LNCaP clone FGC (cell line): Measurements from ENCODE around the gene VPS35.
A peak's percentile ranks its signal among the peaks of the same experiment; 100 is the strongest.
"Not testable (repeated sequence)": the region's sequence is repeated elsewhere in the genome, so short reads cannot be mapped to it uniquely, and the experiment has no call there.

Source experiments
- DNase-seq: peaks from one replicate; pipeline ENCODE4 v3.0.0-alpha.2; 2011; ENCODE audit warnings: low read depth
- H3K4me3 ChIP-seq: 2 replicates; pipeline ENCODE4 v1.5.1; 2011; ENCODE audit warnings: mild to moderate bottlenecking, low read depth, low read length, control low read depth
- CTCF ChIP-seq: IDR thresholded peaks from 2 replicates; pipeline ENCODE4 v1.5.1; 2012; ENCODE audit warnings: mild to moderate bottlenecking; ENCODE audit not compliant: control insufficient read depth, insufficient read depth; ENCODE audit errors: extremely low read depth

Gene VPS35

DNA sequence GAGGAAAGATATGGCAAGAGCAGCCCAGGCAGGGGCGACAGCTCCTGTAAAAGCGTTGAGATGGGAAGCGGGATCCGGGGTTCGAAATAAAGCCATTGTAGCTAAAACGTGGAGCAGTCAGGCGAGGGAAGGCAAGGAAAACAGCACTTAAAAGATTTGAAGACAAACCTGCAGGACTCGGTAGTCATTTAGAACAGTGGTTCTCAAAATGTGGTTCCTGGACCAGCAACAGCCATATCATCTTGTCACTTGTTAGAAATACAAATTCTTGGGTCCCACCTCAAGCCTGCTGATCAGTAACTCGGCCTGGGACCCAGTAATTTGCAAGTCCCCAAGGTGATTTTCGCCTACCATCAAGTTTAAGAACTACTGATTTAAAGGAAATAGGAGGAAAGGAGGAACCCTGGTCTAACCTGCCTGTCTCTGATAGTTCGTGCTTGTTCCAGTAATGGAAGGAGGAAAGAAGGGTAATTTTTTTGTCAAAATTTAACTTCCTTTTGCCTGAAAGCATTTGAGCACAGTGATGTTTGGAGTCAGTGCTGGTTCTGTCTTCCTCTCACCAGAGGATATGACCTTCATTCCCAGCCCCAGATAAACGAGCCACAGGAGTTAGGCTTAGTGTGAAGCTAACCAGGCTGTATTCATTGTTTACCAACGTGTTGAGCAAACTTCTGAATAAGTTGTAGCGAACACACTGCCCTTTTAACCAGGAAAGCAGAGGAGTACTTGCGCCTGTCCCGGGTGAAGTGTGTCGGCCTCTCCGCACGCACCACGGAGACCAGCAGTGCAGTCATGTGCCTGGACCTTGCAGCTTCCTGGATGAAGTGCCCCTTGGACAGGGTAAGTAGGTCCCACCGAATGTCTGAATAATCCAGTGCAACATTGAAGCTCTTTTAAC lies 1.6 kb upstream of the VPS35 start:
- H3K4me3 ChIP-seq = peak overlapping the region; percentile 97
- no peak for TF ChIP-seq CTCF
- no peak for DNase-seq

DNA sequence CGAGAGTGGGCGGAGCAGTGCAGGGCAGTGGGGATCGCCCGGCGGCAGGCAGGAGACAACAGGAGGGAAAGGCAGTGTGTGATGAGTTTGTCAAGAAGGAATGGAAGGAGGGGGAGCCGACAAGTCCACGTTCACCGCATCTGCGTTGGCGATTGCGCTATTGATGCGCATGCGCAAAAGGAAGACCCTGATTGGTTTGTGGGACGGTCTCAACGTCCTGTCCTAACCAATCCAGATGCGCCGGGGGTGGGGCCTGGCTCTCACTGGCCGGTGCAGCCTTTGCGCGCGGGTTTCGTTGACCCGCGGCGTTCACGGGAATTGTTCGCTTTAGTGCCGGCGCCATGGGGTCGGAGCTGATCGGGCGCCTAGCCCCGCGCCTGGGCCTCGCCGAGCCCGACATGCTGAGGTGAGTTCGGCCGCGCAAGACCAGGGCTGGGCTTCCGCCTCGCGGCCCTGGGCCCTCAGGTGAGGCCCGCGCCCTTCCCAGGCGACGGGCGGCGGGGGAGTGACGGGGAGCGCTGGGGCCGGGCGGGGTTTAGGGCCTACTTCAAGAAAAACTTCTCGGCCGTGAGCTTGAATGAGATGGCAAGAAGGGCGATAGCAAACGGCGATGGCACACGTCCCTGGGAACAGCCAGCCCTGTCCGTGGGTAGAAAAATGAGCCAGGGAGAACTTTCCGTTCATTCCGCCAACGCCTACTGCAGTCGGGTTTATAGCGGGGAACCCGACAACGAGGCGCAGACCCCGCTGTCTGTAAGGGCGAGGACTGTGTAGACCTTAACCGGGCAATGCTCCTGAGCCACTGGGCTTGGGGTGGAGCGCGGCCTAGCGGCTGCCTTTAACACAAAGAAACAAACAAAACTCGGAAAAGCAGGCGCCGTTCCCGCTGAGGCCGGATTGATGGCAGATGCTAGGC lies 645 bp upstream of the VPS35 start, which contains the start of gene ORC6:
ORC6 (plus strand) TSS at position 295 of the 916 bp plus-strand sequence; CDS start at position 342, 47 bp downstream.
- TF ChIP-seq CTCF = peak; percentile 63
- peak; percentile 90 for DNase-seq
- H3K4me3 ChIP-seq = peak within 1 kb of the TSS; percentile 97

- H3K4me3 ChIP-seq = peak overlapping the region; percentile 97
- DNase-seq = peak; percentile 38
- no peak for TF ChIP-seq CTCF
Observed at GRCh38 chr16:46688101-46688653, 801 bp downstream of the VPS35 start.

- no peak for TF ChIP-seq CTCF
- DNase-seq = no peak
- H3K4me3 ChIP-seq = peak overlapping the region; percentile 97
Observed at GRCh38 chr16:46687486-46687885, 1.5 kb downstream of the VPS35 start.

DNA sequence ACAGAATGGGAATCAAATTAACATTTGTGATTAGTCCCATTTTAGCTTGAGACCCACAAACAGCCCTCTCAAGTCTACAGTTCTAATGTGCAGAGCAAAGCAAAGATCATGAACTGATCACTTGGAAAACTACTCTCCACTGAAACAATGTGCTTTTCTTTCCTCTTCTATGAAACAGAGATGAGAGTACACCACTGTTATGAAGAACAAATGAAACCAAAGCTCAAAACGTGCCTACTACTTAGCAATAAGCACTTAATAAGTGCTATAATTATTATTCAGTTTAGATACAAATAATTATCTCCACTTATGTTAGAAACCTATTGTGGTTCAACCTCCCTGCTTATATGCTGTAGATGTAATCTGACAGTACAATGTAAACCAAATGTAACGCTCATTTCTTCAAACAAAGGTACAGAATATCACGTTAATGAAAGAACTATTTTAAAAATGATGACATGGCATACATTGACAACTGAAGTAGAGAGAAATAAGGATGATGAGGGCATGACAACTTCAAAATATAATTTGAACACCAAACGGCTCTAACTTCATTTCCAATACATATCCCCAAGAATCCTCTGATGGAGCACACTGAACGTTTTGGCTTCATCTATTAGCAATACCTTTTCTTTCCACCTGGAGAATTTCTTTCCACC lies 2.0 kb downstream of the VPS35 start:
- DNase-seq = no peak
- peak overlapping the region; percentile 97 for H3K4me3 ChIP-seq
- no peak for TF ChIP-seq CTCF

- not testable (repeated sequence) for H3K4me3 ChIP-seq, DNase-seq
Observed at GRCh38 chr16:46681867-46682266, 7.1 kb downstream of the VPS35 start.

DNA sequence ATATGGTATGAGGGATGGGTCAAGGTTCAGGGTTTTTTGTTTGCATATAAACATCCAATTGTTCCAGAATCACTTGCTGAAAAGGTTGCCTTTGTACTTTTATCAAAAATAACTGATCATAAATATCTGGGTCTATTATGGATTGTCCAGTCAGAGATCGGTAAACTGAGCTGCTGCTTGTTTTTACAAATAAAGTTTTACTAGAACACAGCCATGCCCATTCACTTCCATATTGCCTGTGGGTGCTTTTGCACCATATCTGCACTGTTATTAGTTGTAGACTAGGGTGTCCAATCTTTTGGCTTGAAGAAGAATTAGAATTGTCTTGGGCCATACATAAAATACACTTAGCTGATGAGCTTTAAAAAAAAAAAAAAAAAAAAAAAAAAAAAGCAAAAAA lies 11.0 kb downstream of the VPS35 start:
- not testable (repeated sequence) for DNase-seq, H3K4me3 ChIP-seq
